ENCODE measurements around the gene STX18. TPM values are rescaled to one million over a fixed set of nuclear protein-coding genes. Genes with fewer than 3 reads are reported as not detected.
"Not testable (repeated sequence)": the region's sequence is repeated elsewhere in the genome, so short reads cannot be mapped to it uniquely, and the experiment has no call there.

The STX18 gene
- polyA plus RNA-seq, 10 donors, result 23.2 to 34.3 (median 31.0) TPM

- DNase-seq, result not testable (repeated sequence)
Measured at GRCh38 chr4:4422117-4422516, 119.7 kb downstream of the STX18 start.

- DNase-seq, result no peak
Measured at GRCh38 chr4:4421356-4421755, 120.5 kb downstream of the STX18 start.

GRCh38 chr4:4420421-4420820, 121.4 kb downstream of the STX18 start:
- DNase-seq, result no peak

GRCh38 chr4:4419896-4420295, 122.0 kb downstream of the STX18 start:
- no peak for DNase-seq

- no peak for DNase-seq
Measured at GRCh38 chr4:4418676-4419390, 123.0 kb downstream of the STX18 start.

GRCh38 chr4:4417886-4418285, 124.0 kb downstream of the STX18 start:
- no peak for DNase-seq

GRCh38 chr4:4416981-4417380, 124.9 kb downstream of the STX18 start:
- DNase-seq, result no peak

- no peak for DNase-seq
Measured at GRCh38 chr4:4415806-4416805, 125.7 kb downstream of the STX18 start.

- DNase-seq, result no peak
Measured at GRCh38 chr4:4415107-4415805, 126.6 kb downstream of the STX18 start.

- DNase-seq, result no peak
Measured at GRCh38 chr4:4413806-4414205, 128.0 kb downstream of the STX18 start.

GRCh38 chr4:4413373-4413725, 128.5 kb downstream of the STX18 start:
- DNase-seq, result no peak

GRCh38 chr4:4412641-4413372, 129.0 kb downstream of the STX18 start:
- DNase-seq, result peak; percentile 16 to 30 (median 20)

GRCh38 chr4:4411906-4412305, 129.9 kb downstream of the STX18 start:
- no peak for DNase-seq

- no peak for DNase-seq
Measured at GRCh38 chr4:4410271-4410670, 131.6 kb downstream of the STX18 start.

- no peak for DNase-seq
Measured at GRCh38 chr4:4409416-4410115, 132.3 kb downstream of the STX18 start.

- DNase-seq, result no peak
Measured at GRCh38 chr4:4408576-4409335, 133.1 kb downstream of the STX18 start.

- DNase-seq, result no peak
Measured at GRCh38 chr4:4408132-4408523, 133.7 kb downstream of the STX18 start.

- no peak for DNase-seq
Measured at GRCh38 chr4:4407299-4408131, 134.3 kb downstream of the STX18 start.
